Stomach (tissue), 4 donors: ENCODE measurements around the gene GPR179.

Source experiments
- POLR2A ChIP-seq, 4 donors: fragments of 450-650 bp; IDR thresholded peaks; one replicate each; pipeline ENCODE4 v1.6.1; 2016; ENCODE audit warnings: antibody characterized with exemption in 4 of 4, control low read depth in 2 of 4, mild to moderate bottlenecking in 1 of 4, moderate library complexity in 1 of 4
- POLR2AphosphoS5 ChIP-seq, 3 donors: sonication (generic); formaldehyde crosslinking; IDR thresholded peaks; one replicate each; pipeline ENCODE4 v1.6.1; 2016; ENCODE audit warnings: antibody characterized with exemption in 3 of 3
- TF ChIP-seq, protein P1 (sequence below), 7 experiments: fragments of 450-650 bp in 4 of 7; fragments of 200-600 bp in 3 of 7; sonication (generic) in 3 of 7; IDR thresholded peaks; one replicate each; pipeline ENCODE4 v1.5.1; 2016 to 2019; ENCODE audit warnings: antibody characterized with exemption in 7 of 7, control low read depth in 2 of 7, mild to moderate bottlenecking in 1 of 7

- TF ChIP-seq, protein P1, sequence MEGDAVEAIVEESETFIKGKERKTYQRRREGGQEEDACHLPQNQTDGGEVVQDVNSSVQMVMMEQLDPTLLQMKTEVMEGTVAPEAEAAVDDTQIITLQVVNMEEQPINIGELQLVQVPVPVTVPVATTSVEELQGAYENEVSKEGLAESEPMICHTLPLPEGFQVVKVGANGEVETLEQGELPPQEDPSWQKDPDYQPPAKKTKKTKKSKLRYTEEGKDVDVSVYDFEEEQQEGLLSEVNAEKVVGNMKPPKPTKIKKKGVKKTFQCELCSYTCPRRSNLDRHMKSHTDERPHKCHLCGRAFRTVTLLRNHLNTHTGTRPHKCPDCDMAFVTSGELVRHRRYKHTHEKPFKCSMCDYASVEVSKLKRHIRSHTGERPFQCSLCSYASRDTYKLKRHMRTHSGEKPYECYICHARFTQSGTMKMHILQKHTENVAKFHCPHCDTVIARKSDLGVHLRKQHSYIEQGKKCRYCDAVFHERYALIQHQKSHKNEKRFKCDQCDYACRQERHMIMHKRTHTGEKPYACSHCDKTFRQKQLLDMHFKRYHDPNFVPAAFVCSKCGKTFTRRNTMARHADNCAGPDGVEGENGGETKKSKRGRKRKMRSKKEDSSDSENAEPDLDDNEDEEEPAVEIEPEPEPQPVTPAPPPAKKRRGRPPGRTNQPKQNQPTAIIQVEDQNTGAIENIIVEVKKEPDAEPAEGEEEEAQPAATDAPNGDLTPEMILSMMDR (IDR thresholded peaks at IDR 0.05): no peak
- TF ChIP-seq POLR2A (IDR thresholded peaks at IDR 0.05): no peak
- TF ChIP-seq POLR2AphosphoS5 (IDR thresholded peaks at IDR 0.05): no peak
These were observed 2.6 kb downstream of the GPR179 start for GRCh38 chr17:38341035-38341721.
